Choroid plexus epithelial cell (primary cell): ENCODE data around the gene RIN3.

Source experiments
- DNase-seq: peaks from one replicate; pipeline ENCODE4 v3.0.0-alpha.2; 2010; ENCODE audit warnings: low read depth
- H3K4me3 ChIP-seq: 2 replicates; pipeline ENCODE4 v1.5.1; 2011; ENCODE audit warnings: low read depth, mild to moderate bottlenecking, control low read depth, low read length, moderate library complexity
- CTCF ChIP-seq: conservative IDR thresholded peaks from 2 replicates; pipeline ENCODE4 v1.5.1; 2011; ENCODE audit warnings: low read depth, mild to moderate bottlenecking, control low read depth, inconsistent platforms, low read length, moderate library complexity

Gene RIN3

GRCh38 chr14:92696366-92696765 lies 182.8 kb downstream of the RIN3 start:
- TF ChIP-seq CTCF: no peak
- no peak for DNase-seq

DNA sequence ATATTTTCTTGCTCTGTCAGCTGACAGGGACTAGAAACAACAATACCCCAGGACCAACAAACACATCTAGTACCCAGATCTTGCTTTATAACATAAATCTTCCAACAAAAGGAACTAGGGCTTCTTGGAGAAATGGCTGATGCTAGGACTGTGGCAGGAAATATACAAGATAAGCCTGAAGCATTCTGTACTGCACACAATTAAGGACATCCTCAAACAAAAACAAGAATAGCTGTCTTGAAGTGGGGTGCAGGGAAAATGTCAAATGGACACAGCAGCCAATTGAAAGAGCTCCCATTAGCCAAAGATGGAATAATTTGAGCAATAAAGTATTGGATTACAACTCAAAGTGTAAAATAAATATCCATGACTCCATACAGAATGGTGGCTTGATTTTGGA lies 184.8 kb downstream of the RIN3 start:
- no peak for TF ChIP-seq CTCF
- H3K4me3 ChIP-seq: no peak overlapping the region
- DNase-seq: no peak

More at GRCh38 chr14:92696366-92696765, 182.8 kb downstream of the RIN3 start:
- H3K4me3 ChIP-seq: no peak overlapping the region

DNA sequence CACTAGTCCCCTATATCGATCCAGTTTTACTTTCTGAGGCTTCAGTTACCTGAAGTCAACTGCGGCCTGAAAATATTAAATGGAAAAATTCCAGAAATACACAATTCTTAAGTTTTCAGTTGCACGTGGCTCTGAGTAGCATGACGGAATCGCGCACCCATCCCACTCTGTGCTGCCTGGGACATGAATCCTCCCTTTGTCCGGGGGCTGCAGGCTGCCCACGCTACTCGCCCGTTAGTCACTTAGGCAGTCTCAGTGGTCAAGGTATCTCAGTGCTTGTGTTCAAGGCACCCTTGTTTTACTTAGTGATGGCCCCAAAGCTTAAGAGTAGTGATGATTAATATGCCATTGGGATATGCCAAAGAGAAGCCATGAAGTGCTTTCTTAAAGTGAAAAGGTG lies 188.2 kb downstream of the RIN3 start:
- TF ChIP-seq CTCF: no peak
- H3K4me3 ChIP-seq: no peak overlapping the region
- no peak for DNase-seq

GRCh38 chr14:92702441-92702918 lies 188.9 kb downstream of the RIN3 start:
- TF ChIP-seq CTCF: no peak
- DNase-seq: no peak
- no peak overlapping the region for H3K4me3 ChIP-seq

DNA sequence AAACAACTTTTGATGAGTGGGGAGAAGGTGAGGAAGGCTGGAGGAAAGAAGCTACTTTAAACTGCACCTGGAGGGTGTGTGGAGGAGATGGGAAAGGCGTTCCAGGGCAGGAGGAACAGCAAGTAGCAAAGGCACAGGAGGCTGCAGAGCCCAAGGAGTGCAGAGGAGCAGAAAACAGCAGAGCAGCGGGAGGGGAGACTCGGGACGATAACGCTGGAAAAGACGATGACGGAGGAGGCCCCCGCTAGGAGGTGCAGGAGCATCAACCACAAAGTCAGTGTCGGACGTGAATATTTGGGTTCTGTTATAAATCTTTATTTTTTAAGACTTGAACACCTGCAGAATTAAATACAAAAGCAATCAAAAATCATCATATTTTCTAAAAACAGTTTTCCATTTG lies 189.9 kb downstream of the RIN3 start:
- no peak for DNase-seq
- no peak overlapping the region for H3K4me3 ChIP-seq
- no peak for TF ChIP-seq CTCF

GRCh38 chr14:92704036-92704804 lies 190.6 kb downstream of the RIN3 start:
- DNase-seq: no peak
- TF ChIP-seq CTCF: no peak
- H3K4me3 ChIP-seq: no peak overlapping the region

- TF ChIP-seq CTCF: no peak
- DNase-seq: no peak
- H3K4me3 ChIP-seq: no peak overlapping the region
Observed at GRCh38 chr14:92704821-92705220, 191.2 kb downstream of the RIN3 start.
